HG03571 (cell line): Measurements from ENCODE around the gene ERAL1.
"Not testable (repeated sequence)": the region's sequence is repeated elsewhere in the genome, so short reads cannot be mapped to it uniquely, and the experiment has no call there.

Experiments
- ATAC-seq: cut with Tn5 transposase; IDR thresholded peaks from one replicate; pipeline ENCODE4 v1.9.1; 2021; ENCODE audit not compliant: unreplicated experiment

Gene ERAL1

DNA sequence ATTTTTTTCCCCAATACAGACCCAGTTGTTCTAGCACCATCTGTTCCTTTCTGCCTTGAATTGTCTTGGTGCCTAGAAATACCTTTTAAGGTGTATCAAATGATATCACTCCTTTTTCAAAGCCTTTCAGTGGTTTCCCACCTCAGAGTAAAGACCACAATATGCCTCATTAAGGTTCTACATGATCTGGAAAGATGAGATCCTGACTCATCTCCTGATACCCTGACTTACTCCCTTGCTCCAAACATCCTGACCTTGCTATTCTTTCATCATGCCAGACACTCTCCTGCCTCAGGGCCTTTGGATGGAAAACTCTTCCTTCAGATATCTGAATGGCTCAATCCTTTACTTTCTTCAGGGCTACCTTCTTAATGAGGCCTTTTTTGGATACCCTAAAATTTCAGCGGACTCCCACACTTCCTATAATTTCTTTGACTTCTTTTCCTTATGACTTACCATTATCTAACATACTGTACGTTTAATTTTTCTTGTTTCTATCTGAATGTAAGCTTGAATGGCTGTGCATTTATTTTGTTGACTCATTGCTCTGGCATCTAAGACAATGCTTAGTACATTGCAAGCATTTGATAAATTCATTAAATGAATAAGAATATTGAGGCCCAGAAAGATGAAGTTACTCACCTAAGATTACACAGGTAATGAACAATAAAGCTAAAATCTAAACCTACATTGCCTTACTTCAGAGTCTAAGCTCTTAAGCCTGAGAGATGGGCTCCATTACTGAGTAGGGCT, 23.5 kb downstream of the ERAL1 start:
- ATAC-seq: no peak

DNA sequence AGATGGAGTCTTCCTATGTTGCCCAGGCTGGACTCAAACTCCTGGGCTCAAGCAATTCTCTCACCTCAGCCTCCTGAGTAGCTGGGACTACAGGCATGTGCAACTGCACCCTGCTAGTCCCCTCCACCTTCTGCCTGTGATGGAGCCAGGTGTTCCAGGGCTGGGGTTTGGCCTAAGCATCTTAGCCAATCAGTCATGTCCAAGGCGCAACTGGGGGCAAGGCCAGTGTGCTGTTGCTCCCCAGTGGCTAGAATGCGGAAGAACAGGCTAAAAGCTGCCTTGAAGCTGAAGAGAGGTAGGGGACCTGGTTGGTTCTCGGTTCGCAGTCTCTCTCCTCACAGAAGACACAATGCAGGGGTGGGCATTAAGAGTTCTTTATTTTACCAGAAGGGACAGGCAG, 24.2 kb downstream of the ERAL1 start:
- no peak for ATAC-seq

DNA sequence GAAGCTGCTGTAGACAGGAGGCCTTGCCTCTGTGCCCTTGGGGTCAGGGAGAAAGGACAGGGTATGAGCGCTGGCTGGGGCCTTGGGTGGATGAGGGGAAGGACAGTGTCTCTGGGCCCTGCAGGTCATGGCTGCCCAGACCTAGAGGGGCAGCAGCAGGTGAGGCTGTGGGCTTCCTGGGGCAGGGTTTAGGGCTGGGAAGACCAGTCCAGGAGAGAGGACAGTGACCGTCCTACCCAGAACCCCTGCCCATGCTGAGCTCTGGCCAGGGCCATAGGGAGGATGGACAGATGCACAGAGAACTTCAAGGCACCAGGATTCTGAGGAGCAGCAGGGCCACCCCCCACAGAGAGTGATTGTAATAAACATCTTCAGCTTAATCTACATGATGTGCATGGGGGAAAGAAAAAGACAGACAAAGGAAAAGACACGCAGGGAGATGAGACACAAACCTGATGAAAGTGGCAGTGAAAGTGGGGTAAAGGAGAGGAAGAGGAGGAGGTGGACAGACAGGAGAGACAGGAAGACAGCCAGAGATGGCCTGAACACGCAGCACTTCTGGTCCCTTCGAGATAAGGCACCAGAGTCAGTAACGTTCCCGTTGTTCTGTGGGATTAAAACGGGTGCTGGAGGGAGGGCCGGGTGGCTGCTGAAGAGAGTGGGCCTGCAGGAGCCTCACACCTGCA, 25.2 kb downstream of the ERAL1 start:
- ATAC-seq: no peak

- no peak for ATAC-seq
Observed at GRCh38 chr17:28880572-28880945, 25.7 kb downstream of the ERAL1 start.

GRCh38 chr17:28881533-28882056, 26.8 kb downstream of the ERAL1 start:
- no peak for ATAC-seq

- no peak for ATAC-seq
Observed at GRCh38 chr17:28882154-28882895, 27.5 kb downstream of the ERAL1 start.

DNA sequence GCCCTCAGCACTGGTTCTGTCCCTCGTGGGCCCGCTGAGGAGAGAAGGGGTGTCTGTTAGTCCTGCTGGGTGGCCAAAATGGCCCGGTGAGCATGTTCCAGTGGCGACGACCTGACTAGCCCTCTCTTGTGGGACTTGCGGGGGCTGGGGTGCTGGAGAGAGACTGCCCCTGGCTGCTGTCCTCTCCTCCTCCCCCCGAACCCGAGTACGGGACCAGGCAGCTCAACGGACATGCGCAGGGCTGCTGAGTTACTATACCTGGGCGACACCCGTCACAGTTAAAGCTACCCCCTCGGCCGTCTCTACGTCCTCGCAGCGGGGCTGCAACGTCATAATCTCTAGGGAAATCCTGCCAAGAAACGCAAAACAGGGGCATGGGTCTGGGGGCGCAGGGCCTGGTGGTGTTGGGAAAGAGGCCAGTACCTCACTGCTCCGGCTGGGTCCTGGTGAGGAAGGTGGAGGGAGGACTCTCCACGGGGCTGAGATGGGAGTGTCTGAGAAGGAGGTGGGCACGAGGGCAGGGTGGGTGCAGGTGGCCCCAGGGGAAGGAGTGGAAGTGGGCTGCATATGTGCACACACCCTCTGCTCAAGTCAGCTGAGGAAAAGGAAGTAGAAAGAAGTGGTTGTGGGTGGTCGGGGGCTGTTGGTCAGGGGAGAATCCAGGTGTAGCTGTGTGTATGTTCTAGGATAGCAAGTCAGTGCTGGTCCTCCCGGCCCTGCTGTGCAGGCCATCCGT, 29.3 kb downstream of the ERAL1 start:
- ATAC-seq: no peak

GRCh38 chr17:28885363-28885762, 30.5 kb downstream of the ERAL1 start:
- ATAC-seq: no peak

DNA sequence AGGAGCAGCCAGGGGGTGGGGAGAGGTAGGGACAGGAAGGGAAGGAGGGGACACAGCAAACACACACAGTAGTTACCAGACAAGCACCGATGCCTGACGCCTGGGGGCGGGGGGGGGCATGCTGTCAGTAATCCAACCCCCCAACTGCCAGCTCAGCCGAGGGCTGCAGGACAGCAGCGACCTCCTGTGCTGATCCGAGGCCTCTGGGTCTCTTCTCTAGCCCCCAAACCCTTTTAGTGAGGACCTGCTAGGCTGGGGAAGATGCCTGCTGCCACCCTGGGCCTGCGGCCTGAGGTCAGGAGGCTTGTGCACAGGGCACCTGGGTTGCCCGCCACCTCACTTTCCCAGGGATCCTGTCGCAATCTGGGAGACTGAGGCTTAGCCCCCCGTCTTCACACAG, 31.1 kb downstream of the ERAL1 start:
- no peak for ATAC-seq

DNA sequence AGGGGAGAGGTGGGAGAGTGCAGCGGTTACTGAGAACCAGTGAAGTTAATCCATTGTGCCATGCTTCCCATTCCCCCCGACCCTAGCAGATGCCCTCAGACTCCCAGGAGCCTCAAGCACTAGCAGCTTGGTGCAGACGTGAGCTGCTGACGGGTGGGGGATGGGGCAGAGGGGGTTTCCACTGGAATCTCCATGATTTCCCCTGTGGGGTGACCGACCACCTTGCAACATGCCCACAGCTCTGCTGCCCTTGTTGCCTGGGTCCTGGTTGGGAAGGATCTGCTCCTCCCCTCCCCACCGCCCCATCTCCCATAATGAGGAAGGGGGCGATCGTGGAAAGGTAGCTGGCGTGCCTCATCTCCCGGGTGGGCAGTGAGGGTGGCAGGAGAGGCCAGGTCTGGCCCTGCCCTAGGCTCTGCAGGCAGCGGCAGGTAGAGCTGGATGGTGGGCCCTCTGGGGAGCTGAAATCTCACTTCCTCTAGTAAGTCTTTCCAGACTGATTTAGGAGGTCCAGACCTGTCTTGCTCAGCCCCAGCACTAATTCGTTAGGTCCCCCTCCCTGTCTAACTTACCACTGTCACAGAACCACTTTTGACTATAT, 33.2 kb downstream of the ERAL1 start:
- no peak for ATAC-seq

GRCh38 chr17:28888832-28889231, 34.0 kb downstream of the ERAL1 start:
- no peak for ATAC-seq

- ATAC-seq: no peak
Observed at GRCh38 chr17:28889996-28890395, 35.2 kb downstream of the ERAL1 start.

DNA sequence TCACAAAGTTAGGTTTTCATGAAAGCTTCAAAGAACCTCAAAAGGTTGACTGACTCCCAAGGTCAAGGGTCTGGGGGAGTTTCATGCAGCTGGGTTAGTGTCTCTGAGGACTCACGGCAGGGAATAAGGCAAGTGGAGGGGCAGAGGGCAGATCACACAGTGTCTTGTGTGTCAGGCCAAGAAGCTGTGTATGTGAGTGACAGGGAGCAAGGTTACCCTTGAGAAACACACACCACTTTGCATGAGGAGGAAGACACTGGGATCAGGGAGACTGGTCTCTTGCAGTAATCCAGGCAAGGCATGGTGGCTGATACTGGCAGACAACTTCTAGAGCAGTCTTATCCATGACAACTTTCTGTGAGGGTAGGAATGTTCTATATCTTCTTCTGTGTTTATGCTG, 36.4 kb downstream of the ERAL1 start:
- ATAC-seq: no peak

DNA sequence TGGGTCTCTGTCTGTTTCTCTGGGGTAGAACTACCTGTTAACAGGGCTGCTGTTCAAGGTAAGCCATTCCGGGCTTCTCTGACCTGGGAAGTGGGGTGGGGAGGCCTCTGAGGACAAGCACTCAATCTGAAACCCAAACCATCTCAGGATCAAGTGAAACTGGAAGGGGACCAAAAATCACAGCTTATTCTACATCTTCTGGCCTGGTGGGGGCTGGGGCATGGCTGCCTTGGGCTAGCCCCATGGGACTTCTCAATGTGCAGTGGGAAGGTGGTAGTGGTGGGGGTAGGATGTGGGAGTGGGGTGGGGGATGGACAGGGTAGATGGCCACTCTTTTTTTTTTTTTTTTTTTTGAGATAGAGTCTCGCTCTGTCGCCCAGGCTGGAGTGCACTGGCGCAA, 37.2 kb downstream of the ERAL1 start:
- ATAC-seq: no peak

GRCh38 chr17:28893248-28894183, 38.7 kb downstream of the ERAL1 start:
- not testable (repeated sequence) for ATAC-seq

- no peak for ATAC-seq
Observed at GRCh38 chr17:28895794-28896447, 41.1 kb downstream of the ERAL1 start.

- no peak for ATAC-seq
Observed at GRCh38 chr17:28896491-28896883, 41.7 kb downstream of the ERAL1 start.

DNA sequence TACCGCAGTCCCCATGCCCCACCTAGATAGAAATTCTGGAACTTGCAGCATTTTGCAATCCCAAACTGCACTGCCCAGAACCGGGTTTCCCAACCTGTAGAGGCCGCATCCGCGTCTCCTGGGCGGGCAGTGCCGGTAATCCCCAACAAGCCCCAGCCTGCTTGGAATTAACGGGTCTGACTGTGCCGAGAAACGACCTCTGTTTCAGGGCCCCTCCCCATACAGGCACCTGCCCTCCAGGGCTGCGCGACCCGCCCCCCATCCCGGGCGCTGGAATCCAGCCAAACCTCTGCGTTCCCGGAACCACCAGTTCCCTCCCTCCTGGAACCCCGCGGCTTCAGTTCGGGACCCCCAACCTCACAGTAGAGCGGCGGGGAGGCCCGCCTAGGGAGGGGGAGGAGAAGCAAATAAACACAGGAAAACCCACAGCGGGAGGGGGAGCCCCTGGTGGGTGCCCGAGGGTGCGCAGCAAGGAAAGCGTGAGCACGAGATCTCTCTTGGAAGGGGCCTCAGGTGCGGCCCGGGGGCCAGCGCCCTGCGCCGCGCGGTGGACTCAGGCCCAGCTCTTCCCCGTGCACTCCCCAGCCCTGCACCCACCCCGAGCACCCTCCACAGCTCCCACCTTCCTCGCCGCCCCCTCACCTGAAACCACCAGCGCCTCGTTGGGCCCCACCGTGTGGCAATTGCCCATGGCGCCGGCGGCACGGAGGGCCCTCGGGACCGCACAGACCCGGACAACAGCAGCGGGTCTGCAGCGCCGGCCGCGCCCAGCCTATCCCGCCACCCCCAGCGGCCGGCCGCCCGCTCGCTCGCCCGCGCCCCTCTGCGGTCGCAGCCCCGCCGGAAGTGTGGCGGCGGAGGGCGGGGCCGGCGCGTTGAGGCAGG, 42.3 kb downstream of the ERAL1 start, which contains the start of gene FLOT2:
TSS of gene FLOT2 (minus strand) at position 850 of the 885 bp plus-strand sequence. CDS start at position 691, 159 bp downstream.
- ATAC-seq: no peak
